ENCODE data around the gene THOC6. TPM values are rescaled to one million over a fixed set of nuclear protein-coding genes. Genes with fewer than 3 reads are reported as not detected.
A peak's percentile ranks its signal among the peaks of the same experiment; 100 is the strongest.

The THOC6 gene
- total RNA-seq, 1 donor from 2014 or later: 16.6 TPM

- Histone ChIP-seq H2AFZ (replicated peaks) (no peak overlapping the region), H3K27me3 (peaks cover 38% of the 10 kb centered on the region), H3K79me2 (ENCODE audit: low read depth) (peaks cover 6% of the 10 kb centered on the region), H3K27ac (no peak overlapping the region), H3K4me1 (peaks cover 9% of the 10 kb centered on the region), H3K4me2 (no peak overlapping the region), H3K4me3 (no peak overlapping the region), H3K9ac (no peak overlapping the region), H3F3A (ENCODE audit: low read depth) (peaks cover 15% of the 10 kb centered on the region), H3K9me3 (ENCODE audit: low read depth) (no peaks in the 10 kb centered on the region), H4K20me1 (ENCODE audit: low read depth) (peaks cover 32% of the 10 kb centered on the region), H3K36me3 (no peaks in the 10 kb centered on the region)
- Mint-ChIP-seq H3K36me3 (peaks cover 6% of the 10 kb centered on the region), H3K27me3 (ENCODE audit: insufficient read depth, low read depth) (peaks cover 31% of the 10 kb centered on the region), H3K27ac (no peak overlapping the region), H3K4me1 (peaks cover 16% of the 10 kb centered on the region), H3K9me3 (no peaks in the 10 kb centered on the region), H3K4me3 (peak overlapping the region; percentile 64)
- no peak for DNase-seq (ENCODE audit: low spot score)
- TF ChIP-seq CTCF (IDR thresholded peaks at IDR 0.05) (no peak), EZH2 (IDR thresholded peaks at IDR 0.05) (no peak), EZH2phosphoT487 (IDR thresholded peaks at IDR 0.05) (no peak)
These were observed 5.8 kb downstream of the THOC6 start for GRCh38 chr16:3029491-3030221.

- H4K20me1 ChIP-seq (ENCODE audit: low read depth): peaks cover 24% of the 10 kb centered on the region
- H3F3A ChIP-seq (ENCODE audit: low read depth): peaks cover 15% of the 10 kb centered on the region
- no peaks in the 10 kb centered on the region for H3K36me3 ChIP-seq
- H3K27ac ChIP-seq: no peak overlapping the region
- Mint-ChIP-seq H3K4me1 (peaks cover 16% of the 10 kb centered on the region), H3K27ac (no peak overlapping the region), H3K4me3 (peak overlapping the region; percentile 64), H3K36me3 (peaks cover 6% of the 10 kb centered on the region), H3K9me3 (no peaks in the 10 kb centered on the region), H3K27me3 (ENCODE audit: insufficient read depth, low read depth) (peaks cover 35% of the 10 kb centered on the region)
- no peak overlapping the region for H2AFZ ChIP-seq (replicated peaks)
- DNase-seq (ENCODE audit: low spot score): no peak
- no peak overlapping the region for H3K4me3 ChIP-seq
- H3K79me2 ChIP-seq (ENCODE audit: low read depth): no peaks in the 10 kb centered on the region
- TF ChIP-seq EZH2 (IDR thresholded peaks at IDR 0.05) (no peak), EZH2phosphoT487 (IDR thresholded peaks at IDR 0.05) (no peak), CTCF (IDR thresholded peaks at IDR 0.05) (no peak)
- H3K4me1 ChIP-seq: peaks cover 9% of the 10 kb centered on the region
- no peaks in the 10 kb centered on the region for H3K9me3 ChIP-seq (ENCODE audit: low read depth)
- H3K9ac ChIP-seq: no peak overlapping the region
- peaks cover 46% of the 10 kb centered on the region for H3K27me3 ChIP-seq
- no peak overlapping the region for H3K4me2 ChIP-seq
These were observed 6.7 kb downstream of the THOC6 start for GRCh38 chr16:3030222-3031212.

GRCh38 chr16:3032624-3033023 lies 8.8 kb downstream of the THOC6 start:
- H3K9me3 Mint-ChIP-seq: no peaks in the 10 kb centered on the region
- no peak overlapping the region for H2AFZ ChIP-seq (replicated peaks)
- no peak overlapping the region for H3K4me3 ChIP-seq
- peaks cover 15% of the 10 kb centered on the region for H4K20me1 ChIP-seq (ENCODE audit: low read depth)
- DNase-seq (ENCODE audit: low spot score): no peak
- no peaks in the 10 kb centered on the region for H3K36me3 ChIP-seq
- H3K27me3 ChIP-seq: peaks cover 67% of the 10 kb centered on the region
- H3K36me3 Mint-ChIP-seq: peaks cover 4% of the 10 kb centered on the region
- no peak for TF ChIP-seq CTCF (IDR thresholded peaks at IDR 0.05)
- TF ChIP-seq EZH2 (IDR thresholded peaks at IDR 0.05): no peak
- TF ChIP-seq EZH2phosphoT487 (IDR thresholded peaks at IDR 0.05): no peak
- peaks cover 21% of the 10 kb centered on the region for H3K4me1 Mint-ChIP-seq
- H3K79me2 ChIP-seq (ENCODE audit: low read depth): no peaks in the 10 kb centered on the region
- H3K4me2 ChIP-seq: no peak overlapping the region
- peaks cover 8% of the 10 kb centered on the region for H3F3A ChIP-seq (ENCODE audit: low read depth)
- H3K27me3 Mint-ChIP-seq (ENCODE audit: insufficient read depth, low read depth): peaks cover 43% of the 10 kb centered on the region
- no peak overlapping the region for H3K9ac ChIP-seq
- no peaks in the 10 kb centered on the region for H3K9me3 ChIP-seq (ENCODE audit: low read depth)
- H3K4me1 ChIP-seq: peaks cover 9% of the 10 kb centered on the region
- no peak overlapping the region for H3K27ac Mint-ChIP-seq
- H3K4me3 Mint-ChIP-seq: no peak overlapping the region
- H3K27ac ChIP-seq: no peak overlapping the region

Measured in neural progenitor cell (in vitro differentiated cells).